ENCODE measurements around the gene CCM2.

GRCh38 chr7:45001826-45002225 lies 1.8 kb downstream of the CCM2 start:
- TF ChIP-seq, protein P1, sequence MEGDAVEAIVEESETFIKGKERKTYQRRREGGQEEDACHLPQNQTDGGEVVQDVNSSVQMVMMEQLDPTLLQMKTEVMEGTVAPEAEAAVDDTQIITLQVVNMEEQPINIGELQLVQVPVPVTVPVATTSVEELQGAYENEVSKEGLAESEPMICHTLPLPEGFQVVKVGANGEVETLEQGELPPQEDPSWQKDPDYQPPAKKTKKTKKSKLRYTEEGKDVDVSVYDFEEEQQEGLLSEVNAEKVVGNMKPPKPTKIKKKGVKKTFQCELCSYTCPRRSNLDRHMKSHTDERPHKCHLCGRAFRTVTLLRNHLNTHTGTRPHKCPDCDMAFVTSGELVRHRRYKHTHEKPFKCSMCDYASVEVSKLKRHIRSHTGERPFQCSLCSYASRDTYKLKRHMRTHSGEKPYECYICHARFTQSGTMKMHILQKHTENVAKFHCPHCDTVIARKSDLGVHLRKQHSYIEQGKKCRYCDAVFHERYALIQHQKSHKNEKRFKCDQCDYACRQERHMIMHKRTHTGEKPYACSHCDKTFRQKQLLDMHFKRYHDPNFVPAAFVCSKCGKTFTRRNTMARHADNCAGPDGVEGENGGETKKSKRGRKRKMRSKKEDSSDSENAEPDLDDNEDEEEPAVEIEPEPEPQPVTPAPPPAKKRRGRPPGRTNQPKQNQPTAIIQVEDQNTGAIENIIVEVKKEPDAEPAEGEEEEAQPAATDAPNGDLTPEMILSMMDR (conservative IDR thresholded peaks at IDR 0.05): no peak
- TF ChIP-seq ZFX (IDR thresholded peaks at IDR 0.05): no peak
